HPDE6-E6E7 (cell line): ENCODE measurements around the gene GPR152.

Experiments
- DNase-seq: peaks from one replicate; pipeline ENCODE4 v3.0.0; 2011; ENCODE audit warnings: missing footprints; ENCODE audit errors: extremely low spot score

The GPR152 gene

DNA sequence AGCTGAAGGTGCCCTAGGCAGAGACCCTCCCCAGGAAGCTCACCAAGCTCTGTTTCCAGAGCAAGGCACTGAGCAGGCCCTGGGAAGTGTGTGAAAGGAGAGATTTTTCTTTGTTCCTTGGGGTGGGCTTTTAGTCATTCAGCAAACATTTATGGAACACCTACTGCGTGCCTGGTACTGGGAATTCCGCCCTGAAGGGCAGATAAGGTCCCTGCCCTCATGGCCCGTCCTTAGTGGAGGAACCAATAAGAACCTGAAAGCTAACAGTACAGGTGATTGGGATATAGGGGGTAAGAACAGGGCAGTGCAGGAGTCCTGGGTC is 12.6 kb upstream of the GPR152 start:
- DNase-seq, result no peak

DNA sequence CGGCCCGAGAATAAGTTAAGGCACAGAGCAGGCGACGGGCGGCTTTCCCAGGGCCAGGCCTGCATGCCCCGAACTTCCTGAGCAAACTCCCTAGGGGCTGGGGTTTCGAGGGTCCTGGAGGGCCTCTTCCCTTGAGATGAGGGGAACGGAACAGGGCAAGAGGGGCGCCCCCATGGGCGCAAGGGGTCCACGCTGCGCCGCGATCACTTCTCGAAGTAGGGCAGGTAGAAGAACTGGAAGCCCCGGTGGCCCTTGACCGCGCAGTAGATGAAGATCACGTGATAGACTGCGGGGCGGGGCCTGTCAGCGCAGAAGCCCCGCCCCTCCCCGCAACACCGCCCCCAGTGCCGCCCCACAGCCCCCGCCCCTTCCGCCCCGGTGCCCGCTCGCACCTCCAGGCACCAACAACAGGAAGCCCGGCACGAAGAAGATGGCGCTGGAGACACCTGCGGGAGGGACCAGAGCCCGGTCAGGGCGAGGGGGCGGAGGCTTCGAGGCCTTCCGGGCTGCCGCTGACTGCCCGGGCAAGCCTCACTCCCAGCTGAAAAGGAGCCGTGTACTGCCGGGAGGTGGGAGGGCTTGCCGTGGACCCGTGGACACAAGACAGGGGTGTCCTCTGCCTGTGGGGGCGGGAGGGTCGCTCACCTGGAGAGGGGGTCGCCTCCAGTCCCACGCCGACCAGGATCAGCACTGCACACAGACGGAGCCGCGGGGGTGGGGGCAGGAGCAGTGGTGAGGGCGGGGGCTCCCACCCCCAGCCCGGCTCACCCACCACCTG is 12.1 kb upstream of the GPR152 start:
- peak; percentile 95 for DNase-seq

GRCh38 chr11:67463680-67464410 is 11.3 kb upstream of the GPR152 start:
- DNase-seq, result peak; percentile 92

GRCh38 chr11:67463186-67463585 is 10.7 kb upstream of the GPR152 start:
- no peak for DNase-seq

- DNase-seq, result no peak
Observed at GRCh38 chr11:67458266-67458665, 5.7 kb upstream of the GPR152 start.

GRCh38 chr11:67457453-67457852 is 4.9 kb upstream of the GPR152 start:
- DNase-seq, result no peak

GRCh38 chr11:67456068-67456705 is 3.7 kb upstream of the GPR152 start:
- no peak for DNase-seq

- DNase-seq, result no peak
Observed at GRCh38 chr11:67455054-67455453, 2.5 kb upstream of the GPR152 start, which contains the start of gene CABP4. Gene CABP4, plus strand, starts transcription at chr11:67455354. Its CDS starts 70 bp downstream, at chr11:67455424.

GRCh38 chr11:67453816-67454732 is 1.5 kb upstream of the GPR152 start:
- no peak for DNase-seq

DNA sequence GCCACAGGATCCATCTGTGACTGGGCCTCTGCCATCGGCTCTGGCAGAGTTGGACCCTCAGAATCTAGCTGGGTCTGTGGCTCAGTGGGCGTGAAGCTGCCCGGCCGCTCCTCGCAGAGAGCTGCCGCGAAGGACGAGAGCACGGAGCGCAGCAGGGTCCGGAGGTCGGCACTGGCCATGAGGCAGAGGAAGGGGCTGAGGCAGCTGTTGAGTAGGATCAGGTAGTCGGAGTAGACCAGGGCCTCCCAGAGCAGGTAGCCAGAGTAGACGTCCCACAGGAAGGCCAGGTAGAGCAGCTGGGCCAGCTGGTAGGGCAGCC is 912 bp downstream of the GPR152 start:
- DNase-seq, result no peak

GRCh38 chr11:67450796-67451657 is 1.5 kb downstream of the GPR152 start:
- no peak for DNase-seq

- DNase-seq, result no peak
Observed at GRCh38 chr11:67449116-67449844, 3.2 kb downstream of the GPR152 start.

DNA sequence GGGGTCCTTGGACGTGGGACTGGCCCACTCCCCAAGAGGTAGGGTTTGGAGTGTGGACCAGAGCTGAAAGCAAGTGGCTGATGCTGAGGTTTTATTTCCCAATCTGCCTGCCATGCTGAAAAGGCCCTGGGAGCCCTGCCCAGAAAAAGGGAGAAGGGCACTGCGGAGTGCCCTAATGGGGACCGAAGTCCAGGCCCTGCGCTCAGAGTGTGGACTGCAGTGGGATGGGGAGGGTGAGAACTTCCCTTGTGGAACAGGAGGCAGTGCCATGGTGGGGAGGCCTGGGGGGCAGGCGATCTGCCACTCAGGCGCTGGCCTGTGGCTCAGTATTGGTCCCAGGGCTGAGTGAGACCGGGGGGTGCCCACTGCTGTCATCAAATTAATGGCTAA is 4.3 kb downstream of the GPR152 start:
- DNase-seq, result no peak

DNA sequence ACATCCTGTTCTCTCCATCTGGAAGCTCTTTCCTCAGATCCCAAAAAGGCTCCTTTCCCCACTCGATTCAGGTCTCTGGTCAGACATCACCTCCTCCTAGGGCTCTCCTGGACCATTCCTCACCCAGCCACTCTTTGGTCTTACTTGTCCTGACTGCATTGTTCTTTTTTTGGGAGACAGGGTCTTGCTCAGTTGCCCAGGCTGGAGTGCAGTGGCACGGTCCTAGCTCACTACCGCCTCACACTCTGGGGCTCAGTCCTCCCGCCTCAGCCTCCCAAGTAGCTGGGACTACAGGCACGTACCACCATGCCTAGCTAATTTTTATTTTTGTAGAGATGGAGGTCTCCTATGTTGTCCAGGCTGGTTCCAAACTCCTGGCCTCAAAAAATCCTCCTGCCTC is 7.0 kb downstream of the GPR152 start:
- DNase-seq, result no peak

- no peak for DNase-seq
Observed at GRCh38 chr11:67442504-67443404, 9.8 kb downstream of the GPR152 start.

DNA sequence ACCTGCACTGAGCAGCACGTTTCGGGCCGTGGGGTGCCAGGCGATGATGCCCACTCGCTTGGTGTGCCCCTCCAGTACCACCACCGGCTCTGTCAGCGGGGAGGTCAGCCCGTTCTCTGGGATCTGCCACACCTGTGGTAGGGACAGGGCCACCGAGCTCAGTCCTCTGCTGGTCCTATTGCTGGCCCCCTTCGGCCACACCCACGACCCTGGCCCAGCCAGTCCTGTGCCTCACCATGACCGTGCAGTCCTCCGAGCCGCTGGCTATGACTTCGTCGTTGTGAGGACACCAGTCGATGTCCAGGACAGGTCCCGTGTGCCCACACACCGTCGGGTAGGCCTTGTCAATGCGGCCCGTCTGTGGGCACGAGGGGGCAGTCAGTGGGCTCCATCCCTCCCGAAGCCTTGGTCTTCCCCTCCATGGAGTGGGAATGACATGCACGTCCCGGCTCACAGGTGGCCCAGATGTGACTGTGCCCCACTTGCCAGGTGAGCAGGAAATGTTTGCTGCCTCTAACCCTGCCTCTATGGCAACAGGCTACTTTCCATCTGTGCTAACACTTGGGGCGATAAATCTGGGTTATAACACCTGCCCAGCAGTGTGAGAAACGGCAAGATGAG is 10.7 kb downstream of the GPR152 start:
- no peak for DNase-seq

DNA sequence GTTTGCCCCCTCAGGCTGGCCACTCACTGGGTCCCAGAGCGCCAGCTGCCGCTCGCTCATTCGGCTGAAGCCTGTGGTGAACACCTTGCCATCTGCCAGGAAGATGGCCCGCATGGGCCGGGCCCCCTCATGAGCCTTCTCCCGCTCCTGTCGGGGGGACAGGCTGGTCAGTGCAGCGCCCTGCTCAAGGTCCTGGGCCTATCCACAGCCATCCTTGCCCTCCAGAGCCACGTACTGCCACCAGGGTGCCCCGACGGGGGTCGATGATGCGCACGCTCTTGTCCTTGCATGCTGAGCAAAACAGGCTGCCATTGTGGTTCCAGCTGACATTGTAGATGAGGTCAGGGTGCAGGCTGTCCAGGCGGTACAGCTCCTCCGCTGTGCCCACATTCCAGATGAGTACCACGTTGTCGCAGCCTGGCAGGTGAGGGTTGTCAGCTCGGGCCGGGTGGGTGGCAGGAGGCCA is 11.4 kb downstream of the GPR152 start:
- DNase-seq, result no peak

DNA sequence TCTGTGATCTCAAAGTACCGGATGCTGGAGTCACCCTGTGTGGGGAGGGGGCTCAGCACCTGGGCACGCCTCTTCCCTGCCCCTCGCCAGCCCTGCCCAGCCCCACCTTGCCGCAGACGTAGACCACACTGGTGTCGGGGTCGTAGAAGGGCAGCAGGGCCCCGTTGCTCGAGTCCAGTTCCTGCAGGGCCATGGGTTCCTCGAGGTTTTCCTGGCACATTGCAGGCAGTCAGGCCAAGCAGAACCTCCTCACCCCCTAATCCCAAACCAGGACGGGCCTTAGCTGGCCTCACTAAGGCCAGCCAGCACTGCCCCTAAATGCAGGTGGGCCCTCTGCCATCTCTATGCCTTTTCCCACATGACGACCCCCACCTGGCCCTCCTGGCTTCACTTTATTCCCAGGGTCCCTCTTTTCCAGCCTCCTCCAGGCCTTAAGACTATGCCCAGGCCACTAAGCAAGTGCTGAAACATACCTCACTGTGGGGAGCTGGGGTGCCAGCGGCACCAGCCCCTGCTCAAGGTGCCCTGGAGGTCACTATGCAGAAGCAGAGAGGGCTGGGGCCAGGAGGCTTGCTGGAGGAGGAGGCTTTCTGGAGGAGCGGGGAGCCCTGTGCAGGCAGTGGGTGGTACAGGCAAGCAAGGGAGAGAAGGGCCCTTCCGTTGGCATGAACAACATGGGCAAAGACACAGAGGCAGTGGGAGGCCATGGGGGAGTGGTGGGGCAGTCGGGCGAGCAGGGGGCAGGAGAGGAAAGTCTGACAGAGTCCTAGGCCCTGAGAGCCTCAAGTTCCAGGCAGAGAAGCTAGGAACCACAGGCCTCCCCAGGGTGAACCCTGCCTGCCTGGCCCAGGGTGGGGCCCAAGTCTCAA is 12.1 kb downstream of the GPR152 start:
- no peak for DNase-seq
